HG03045 (cell line): ENCODE data around the gene TAF13.
"Not testable (repeated sequence)": the region's sequence is repeated elsewhere in the genome, so short reads cannot be mapped to it uniquely, and the experiment has no call there.

Source experiments
- ATAC-seq: cut with Tn5 transposase; IDR thresholded peaks from one replicate; pipeline ENCODE4 v1.9.1; 2021; ENCODE audit warnings: mild to moderate bottlenecking, moderate library complexity; ENCODE audit not compliant: unreplicated experiment

Gene TAF13

GRCh38 chr1:109048335-109048734 is 27.5 kb downstream of the TAF13 start:
- ATAC-seq: no peak

GRCh38 chr1:109047339-109047738 is 28.5 kb downstream of the TAF13 start:
- no peak for ATAC-seq

GRCh38 chr1:109046671-109047070 is 29.1 kb downstream of the TAF13 start:
- ATAC-seq: no peak

- no peak for ATAC-seq
Measured at GRCh38 chr1:109045595-109045994, 30.2 kb downstream of the TAF13 start.

- ATAC-seq: peak; percentile 97
Measured at GRCh38 chr1:109041621-109042468, 34.0 kb downstream of the TAF13 start, which contains the start of gene WDR47. WDR47 (minus strand) TSS chr1:109042102; CDS start chr1:109023512, 18,590 bp downstream.

- peak; percentile 19 for ATAC-seq
Measured at GRCh38 chr1:109040989-109041620, 34.7 kb downstream of the TAF13 start.

- no peak for ATAC-seq
Measured at GRCh38 chr1:109040627-109040988, 35.2 kb downstream of the TAF13 start.

GRCh38 chr1:109034382-109034781 is 41.4 kb downstream of the TAF13 start:
- no peak for ATAC-seq

GRCh38 chr1:109029493-109029892 is 46.3 kb downstream of the TAF13 start:
- ATAC-seq: not testable (repeated sequence)

GRCh38 chr1:109027841-109028240 is 48.0 kb downstream of the TAF13 start:
- ATAC-seq: no peak

GRCh38 chr1:109025694-109026093 is 50.1 kb downstream of the TAF13 start:
- no peak for ATAC-seq

GRCh38 chr1:109024646-109025045 is 51.2 kb downstream of the TAF13 start:
- ATAC-seq: no peak

GRCh38 chr1:109020693-109021257 is 55.0 kb downstream of the TAF13 start:
- no peak for ATAC-seq

GRCh38 chr1:109017719-109018118 is 58.1 kb downstream of the TAF13 start:
- not testable (repeated sequence) for ATAC-seq

GRCh38 chr1:109017134-109017533 is 58.7 kb downstream of the TAF13 start:
- no peak for ATAC-seq
